Small intestine (tissue), 7 donors: Measurements from ENCODE around the gene RNF19B. TPM values are rescaled to one million over a fixed set of nuclear protein-coding genes. Genes with fewer than 3 reads are reported as not detected.

Experiments
- DNase-seq, 2 donors: peaks; one replicate each; pipeline versions ENCODE4 v3.0.0 to v3.0.0-alpha.2; 2013
- FAIRE-seq: peaks from 2 replicates; lab custom pipeline; 2012; peaks lifted over from hg19 to GRCh38; lab: Jason Lieb, UNC
- H3K27ac ChIP-seq, 3 donors: one replicate each; pipeline ENCODE4 v1.5.1; 2013; ENCODE audit warnings: low read length in 2 of 3, mild to moderate bottlenecking in 2 of 3, control low read depth in 1 of 3, inconsistent platforms in 1 of 3, low read depth in 1 of 3, moderate library complexity in 1 of 3
- H3K27me3 ChIP-seq, 3 donors: one replicate each; pipeline ENCODE4 v1.6.1; 2013; ENCODE audit warnings: low read length in 3 of 3, inconsistent platforms in 1 of 3; ENCODE audit not compliant: control insufficient read depth in 3 of 3, insufficient read depth in 3 of 3
- H3K36me3 ChIP-seq, 3 donors: one replicate each; pipeline ENCODE4 v1.6.1; 2013; ENCODE audit warnings: low read length in 3 of 3, inconsistent platforms in 1 of 3, low read depth in 1 of 3, mild to moderate bottlenecking in 1 of 3, moderate library complexity in 1 of 3; ENCODE audit not compliant: control insufficient read depth in 3 of 3, insufficient read depth in 2 of 3
- H3K4me1 ChIP-seq, 3 donors: one replicate each; pipeline ENCODE4 v1.6.1; 2013; ENCODE audit warnings: low read length in 2 of 3, inconsistent platforms in 1 of 3, low read depth in 1 of 3, mild to moderate bottlenecking in 1 of 3, moderate library complexity in 1 of 3; ENCODE audit not compliant: control insufficient read depth in 3 of 3, insufficient read depth in 2 of 3
- H3K4me3 ChIP-seq, 3 donors: one replicate each; pipeline ENCODE4 v1.5.1; 2013; ENCODE audit warnings: low read length in 3 of 3, control low read depth in 1 of 3, inconsistent platforms in 1 of 3, low read depth in 1 of 3, mild to moderate bottlenecking in 1 of 3, moderate library complexity in 1 of 3
- H3K9me3 ChIP-seq, 2 donors: one replicate each; pipeline ENCODE4 v1.6.1; 2013; ENCODE audit warnings: low read depth in 1 of 2, low read length in 1 of 2; ENCODE audit not compliant: control insufficient read depth in 2 of 2, insufficient read depth in 1 of 2
- WGBS, 3 donors: extraction: QIAGEN DNeasy Blood & Tissue Kit; methylation state at CpG; one replicate each; pipeline ENCODE4 v1.1.7; 2013; 5-methylcytosine and 5-hydroxymethylcytosine counted together
- polyA plus RNA-seq, 4 donors: library from polyadenylated mRNA; stranded (reverse) in 3 of 4; unstranded in 1 of 4; fragments of 200-250 nt in 3 of 4; fragments of 120-200 nt in 1 of 4; gene quantifications; one replicate each; pipeline versions ENCODE4 v1.2.1 to v1.2.3, GENCODE V29; 2013
- donor health status: healthy with polysubstance abuse.
- donor health status: control.
- donor health status: control.
- donor health status: Bipolar disorder and iron deficiency.
- donor health status: healthy.

The RNF19B gene
- polyA plus RNA-seq, 4 donors = 20.8 to 29.2 (median 28.9) TPM

- Histone ChIP-seq H3K27me3 (no peaks in the 10 kb centered on the region), H3K4me1 (peaks cover 0 to 24% (median 0%) of the 10 kb centered on the region in 3 donors), H3K36me3 (no peaks in the 10 kb centered on the region), H3K4me3 (no peak overlapping the region), H3K9me3 (no peaks in the 10 kb centered on the region), H3K27ac (no peak overlapping the region)
- DNase-seq = no peak
- no peak for FAIRE-seq
- 92 to 97% (median 94%) methylated on average over 2 of the region's 2 CpGs for WGBS, 3 donors
Observed at GRCh38 chr1:32928285-32928684, 36.3 kb downstream of the RNF19B start.

DNA sequence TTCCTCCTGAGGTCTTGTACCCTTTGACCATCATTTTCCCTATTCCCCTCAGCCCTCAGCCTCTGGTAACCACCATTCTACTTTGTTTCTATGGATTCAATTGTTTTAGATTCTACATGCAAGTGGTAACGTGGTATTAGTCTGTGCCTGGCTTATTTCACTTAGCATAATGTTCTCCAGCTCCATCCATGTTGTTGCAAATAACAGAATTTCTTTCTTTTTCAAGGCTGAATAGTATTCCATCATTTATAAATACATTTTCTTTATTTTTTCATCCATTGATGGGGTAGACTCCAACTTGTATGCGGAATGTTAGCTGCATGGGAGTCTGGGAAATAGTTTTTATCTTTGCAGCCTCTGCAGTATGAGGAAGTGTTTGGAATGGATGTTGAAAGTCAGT lies 37.2 kb downstream of the RNF19B start:
- Histone ChIP-seq H3K36me3 (no peaks in the 10 kb centered on the region), H3K9me3 (no peaks in the 10 kb centered on the region), H3K4me3 (no peak overlapping the region), H3K27ac (no peak overlapping the region), H3K27me3 (no peaks in the 10 kb centered on the region), H3K4me1 (peaks cover 0 to 24% (median 0%) of the 10 kb centered on the region in 3 donors)
- no peak for FAIRE-seq
- WGBS, 3 donors = 86 to 93% (median 93%) methylated on average over 2 of the region's 2 CpGs
- no peak for DNase-seq

GRCh38 chr1:32926562-32926961 lies 38.0 kb downstream of the RNF19B start:
- peak; percentile 48 to 79 for DNase-seq
- Histone ChIP-seq H3K4me3 (no peak overlapping the region), H3K27me3 (no peaks in the 10 kb centered on the region), H3K4me1 (peaks cover 0 to 24% (median 0%) of the 10 kb centered on the region in 3 donors), H3K36me3 (no peaks in the 10 kb centered on the region), H3K27ac (no peak overlapping the region), H3K9me3 (no peaks in the 10 kb centered on the region)
- no peak for FAIRE-seq
- WGBS, 3 donors = 19 to 68% (median 37%) methylated on average over 6 of the region's 6 CpGs

- Histone ChIP-seq H3K4me1 (peaks cover 0 to 24% (median 0%) of the 10 kb centered on the region in 3 donors), H3K27ac (peak overlapping the region in 2 of 3 donors; percentile 18 to 69), H3K9me3 (no peaks in the 10 kb centered on the region), H3K27me3 (no peaks in the 10 kb centered on the region), H3K36me3 (no peaks in the 10 kb centered on the region), H3K4me3 (no peak overlapping the region)
- DNase-seq (peak in 1 of 2 donors; percentile 51), FAIRE-seq (no peak)
- WGBS, 3 donors = 25 to 33% (median 26%) methylated on average over 24 of the region's 24 CpGs
Observed at GRCh38 chr1:32925403-32926162, 39.0 kb downstream of the RNF19B start.

DNA sequence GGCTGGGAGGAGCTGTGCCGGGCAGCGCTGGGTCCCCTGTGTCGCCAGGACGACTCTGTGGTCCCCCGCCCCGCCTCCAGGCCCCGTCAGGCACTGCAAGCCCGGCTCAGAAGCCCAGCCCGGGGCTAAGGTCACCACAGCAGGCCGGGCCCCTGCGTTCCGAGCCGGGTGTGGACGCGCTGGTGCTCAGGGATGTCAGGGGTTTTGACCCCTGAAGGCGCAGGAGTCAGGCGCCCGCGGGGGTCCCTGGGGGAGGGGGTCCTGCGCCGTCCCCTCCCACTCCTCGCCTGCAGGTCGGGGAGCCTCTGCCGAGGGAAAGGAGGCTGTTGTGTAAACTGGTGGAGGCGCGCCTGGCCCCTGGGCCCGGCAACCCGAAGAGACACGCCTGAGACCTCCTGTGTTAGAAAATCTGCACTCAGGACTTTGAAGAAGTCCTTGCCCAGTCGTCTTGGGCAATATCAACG lies 39.7 kb downstream of the RNF19B start:
- DNase-seq (peak; percentile 76 to 85), FAIRE-seq (no peak)
- peak overlapping the region in 1 of 3 donors; percentile 5 for H3K4me3 ChIP-seq

GRCh38 chr1:32920833-32921232 lies 43.8 kb downstream of the RNF19B start:
- DNase-seq (no peak), FAIRE-seq (no peak)
- Histone ChIP-seq H3K4me1 (peaks cover 0 to 17% (median 2%) of the 10 kb centered on the region in 3 donors), H3K4me3 (no peak overlapping the region), H3K27me3 (no peaks in the 10 kb centered on the region), H3K36me3 (no peaks in the 10 kb centered on the region), H3K9me3 (peaks cover 0 to 3% of the 10 kb centered on the region in 2 donors), H3K27ac (peak overlapping the region in 1 of 3 donors; percentile 2)
- WGBS, 3 donors = 71 to 93% (median 79%) methylated on average over 7 of the region's 7 CpGs

More for the DNA sequence above, 39.7 kb downstream of the RNF19B start:
- H3K27ac ChIP-seq = peak overlapping the region; percentile 8 to 69 (median 20)
- H3K27me3 ChIP-seq = no peaks in the 10 kb centered on the region
- 3 to 8% (median 7%) methylated on average over 26 to 31 of the region's 31 CpGs for WGBS, 3 donors
- H3K9me3 ChIP-seq = no peaks in the 10 kb centered on the region
- no peaks in the 10 kb centered on the region for H3K36me3 ChIP-seq
- peaks cover 0 to 24% (median 0%) of the 10 kb centered on the region in 3 donors for H3K4me1 ChIP-seq

GRCh38 chr1:32919811-32920733 lies 44.5 kb downstream of the RNF19B start:
- DNase-seq = no peak
- peaks cover 0 to 3% of the 10 kb centered on the region in 2 donors for H3K9me3 ChIP-seq
- H3K4me3 ChIP-seq = no peak overlapping the region
- peak overlapping the region in 1 of 3 donors; percentile 45 for H3K27ac ChIP-seq
- H3K27me3 ChIP-seq = no peaks in the 10 kb centered on the region
- FAIRE-seq = no peak
- WGBS, 3 donors = 79 to 80% (median 80%) methylated on average over 11 of the region's 11 CpGs
- no peaks in the 10 kb centered on the region for H3K36me3 ChIP-seq
- H3K4me1 ChIP-seq = peaks cover 0 to 9% (median 2%) of the 10 kb centered on the region in 3 donors

DNA sequence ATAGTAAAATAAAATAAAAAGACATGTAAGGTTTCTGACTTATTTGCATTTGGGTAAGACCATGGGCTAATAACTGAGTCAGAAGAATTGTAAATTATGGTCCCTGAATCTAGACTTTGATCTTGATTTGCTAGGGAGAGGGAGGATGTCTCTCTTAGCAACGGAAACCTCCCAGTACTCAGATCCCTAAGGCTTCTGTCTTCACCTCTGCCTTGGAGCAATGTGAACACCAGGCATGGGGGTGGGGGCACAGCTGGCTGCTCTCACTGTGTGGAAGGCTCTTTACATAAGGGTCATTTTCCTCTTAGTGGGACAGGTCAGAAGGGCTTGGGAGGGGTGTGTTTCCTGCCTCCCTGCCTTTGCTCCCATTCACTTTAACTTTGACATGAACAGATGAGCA lies 46.4 kb downstream of the RNF19B start:
- H3K4me1 ChIP-seq = peaks cover 0 to 2% (median 0%) of the 10 kb centered on the region in 3 donors
- H3K27ac ChIP-seq = no peak overlapping the region
- H3K36me3 ChIP-seq = no peaks in the 10 kb centered on the region
- 21 to 39% (median 22%) methylated on average over 1 of the region's 1 CpG for WGBS, 3 donors
- FAIRE-seq = no peak
- peaks cover 0 to 3% of the 10 kb centered on the region in 2 donors for H3K9me3 ChIP-seq
- no peaks in the 10 kb centered on the region for H3K27me3 ChIP-seq
- DNase-seq = peak; percentile 26 to 73
- no peak overlapping the region for H3K4me3 ChIP-seq
